ENCODE measurements around the gene DNM3.
"Not testable (repeated sequence)": the region's sequence is repeated elsewhere in the genome, so short reads cannot be mapped to it uniquely, and the experiment has no call there.

DNM3 gene

DNA sequence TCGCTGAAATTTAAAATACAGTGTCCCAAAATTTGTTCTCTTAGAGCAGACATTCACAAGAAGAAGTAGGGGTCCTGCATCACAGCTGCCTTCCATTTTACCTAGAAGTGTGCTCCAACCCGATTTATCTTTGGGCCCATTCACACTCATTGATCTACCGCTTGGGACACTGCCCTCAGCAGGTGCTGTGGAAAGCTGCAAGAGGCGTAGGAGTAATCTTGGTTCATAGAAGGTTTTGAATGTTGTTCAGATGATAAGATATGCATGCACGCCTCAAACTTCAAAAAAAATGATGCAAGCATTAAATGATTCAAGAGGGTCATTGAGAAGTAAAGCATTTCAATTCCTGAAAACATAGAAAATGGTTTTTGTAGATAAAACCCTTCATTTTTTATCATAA lies 560.6 kb downstream of the DNM3 start:
- no peak for DNase-seq

DNA sequence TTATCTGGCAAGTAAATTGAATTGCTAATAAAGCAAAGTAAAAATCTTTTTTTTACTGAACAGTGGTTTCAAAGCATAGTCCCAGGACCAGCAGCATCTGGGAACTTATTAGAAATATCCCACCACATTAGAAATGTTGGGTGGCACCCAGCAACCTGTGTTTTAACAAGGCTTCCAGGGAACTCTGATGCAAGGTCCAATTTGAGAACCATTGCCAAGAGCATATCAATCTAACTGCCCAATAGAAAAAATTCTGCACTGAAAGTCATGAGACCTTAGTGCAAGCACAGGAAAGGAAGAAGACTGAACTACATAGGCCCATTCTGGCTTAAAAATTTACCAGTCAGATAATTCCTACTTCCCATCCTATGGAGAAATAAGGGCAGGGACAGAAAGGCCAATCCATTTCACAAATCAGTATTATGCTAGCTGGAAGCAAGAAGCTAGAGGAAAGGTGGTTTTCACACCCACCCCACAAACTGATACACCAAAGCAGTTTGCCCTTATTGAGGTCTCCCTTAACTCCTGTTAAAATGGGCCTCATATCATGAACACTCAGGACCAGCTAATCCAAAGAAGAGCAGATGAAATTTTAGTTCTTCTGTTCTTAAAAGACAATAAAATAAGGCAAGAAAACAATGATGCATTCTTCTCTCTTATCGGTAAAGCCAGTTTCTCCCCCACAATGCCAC lies 561.7 kb downstream of the DNM3 start:
- no peak for DNase-seq

DNA sequence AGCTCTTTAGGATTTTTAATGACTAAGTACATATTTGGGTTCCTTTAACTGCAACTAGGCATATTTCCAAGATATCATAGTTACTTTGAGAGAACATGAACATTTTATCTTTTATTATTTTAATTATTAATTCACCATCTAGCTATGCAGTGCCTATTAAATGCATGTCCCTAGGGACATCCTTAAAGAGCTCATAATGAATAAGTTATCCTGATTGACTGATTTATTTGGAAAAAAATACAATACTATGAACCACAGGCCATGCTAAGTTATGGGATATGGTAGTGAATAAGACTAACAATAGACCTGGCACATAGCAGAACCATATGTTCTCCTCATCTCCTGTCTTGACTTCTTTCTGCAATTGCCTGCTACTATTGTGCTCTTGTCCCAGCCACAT lies 562.8 kb downstream of the DNM3 start:
- DNase-seq: peak; percentile 73

DNA sequence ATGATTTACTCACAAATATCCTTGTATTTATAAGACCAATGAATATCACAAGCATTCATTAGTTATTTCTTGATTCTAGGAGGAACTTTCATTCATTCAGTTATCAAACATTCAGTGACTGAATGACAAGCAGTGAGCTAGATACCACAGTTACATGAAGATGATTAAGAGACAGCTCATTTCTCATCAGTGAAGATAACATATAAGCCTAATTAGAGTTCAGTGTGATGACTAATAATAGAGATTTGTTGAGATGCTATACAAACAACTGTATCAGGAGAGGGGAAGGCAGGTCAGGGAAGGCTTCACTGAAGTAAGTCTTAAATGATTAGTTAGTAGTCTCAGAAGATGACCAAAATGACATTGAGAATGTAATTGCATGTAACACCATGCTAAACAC lies 564.6 kb downstream of the DNM3 start:
- no peak for DNase-seq

DNA sequence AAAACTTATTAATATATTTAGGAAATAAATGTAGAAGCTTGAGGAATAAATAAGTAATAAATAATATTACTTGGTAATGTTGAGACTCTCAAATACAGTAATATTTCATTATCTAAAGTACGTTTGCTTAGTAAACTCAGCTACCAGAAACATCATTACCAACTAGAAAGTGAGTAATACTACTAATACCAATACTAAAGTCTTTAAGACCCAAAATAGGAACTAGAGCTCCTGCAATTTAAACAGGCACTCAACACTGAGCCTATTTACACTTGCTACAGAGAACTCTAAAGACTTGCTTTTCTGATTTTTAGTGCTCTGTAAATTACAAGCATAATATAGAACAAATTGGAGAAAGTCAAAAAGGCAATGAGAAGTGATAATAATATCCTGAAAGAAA lies 565.7 kb downstream of the DNM3 start:
- no peak for DNase-seq

DNA sequence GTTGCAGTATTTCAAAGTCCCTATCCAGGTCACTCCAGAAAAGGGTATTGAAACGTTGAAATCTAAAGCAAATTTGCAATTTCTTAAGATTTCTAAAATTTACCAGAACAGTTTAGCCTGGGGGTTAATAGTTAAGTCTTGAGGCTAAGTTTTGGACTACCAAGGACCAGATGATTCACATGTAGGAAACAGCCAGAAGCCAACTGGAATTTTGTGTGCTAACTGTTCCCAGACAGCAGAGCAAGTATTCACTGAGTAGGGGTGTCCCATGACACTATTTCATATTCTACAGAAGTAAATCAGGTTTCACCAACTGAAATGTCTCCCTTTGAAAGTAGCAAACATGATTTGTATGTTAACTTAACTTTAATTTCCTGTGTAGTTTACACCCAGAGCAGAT lies 567.7 kb downstream of the DNM3 start:
- peak; percentile 50 for DNase-seq

DNA sequence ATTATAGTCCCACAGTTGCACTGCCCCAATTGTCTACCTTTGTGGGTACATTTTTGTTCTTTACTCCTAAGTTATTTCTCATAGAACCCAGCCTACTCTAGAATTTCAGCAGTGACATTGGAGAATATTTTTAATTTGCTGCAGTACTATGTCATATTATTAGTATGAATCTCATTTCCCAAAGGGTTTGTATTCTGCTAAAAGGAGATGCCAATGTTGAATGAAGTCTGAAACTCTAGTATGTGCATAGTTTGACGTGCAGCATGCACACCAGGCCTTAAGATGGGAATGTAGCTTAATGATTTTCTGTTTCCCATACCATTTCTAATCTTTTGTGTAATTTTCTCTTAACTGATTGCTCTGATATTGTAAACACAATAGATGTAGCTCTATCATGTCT lies 568.7 kb downstream of the DNM3 start:
- no peak for DNase-seq

DNA sequence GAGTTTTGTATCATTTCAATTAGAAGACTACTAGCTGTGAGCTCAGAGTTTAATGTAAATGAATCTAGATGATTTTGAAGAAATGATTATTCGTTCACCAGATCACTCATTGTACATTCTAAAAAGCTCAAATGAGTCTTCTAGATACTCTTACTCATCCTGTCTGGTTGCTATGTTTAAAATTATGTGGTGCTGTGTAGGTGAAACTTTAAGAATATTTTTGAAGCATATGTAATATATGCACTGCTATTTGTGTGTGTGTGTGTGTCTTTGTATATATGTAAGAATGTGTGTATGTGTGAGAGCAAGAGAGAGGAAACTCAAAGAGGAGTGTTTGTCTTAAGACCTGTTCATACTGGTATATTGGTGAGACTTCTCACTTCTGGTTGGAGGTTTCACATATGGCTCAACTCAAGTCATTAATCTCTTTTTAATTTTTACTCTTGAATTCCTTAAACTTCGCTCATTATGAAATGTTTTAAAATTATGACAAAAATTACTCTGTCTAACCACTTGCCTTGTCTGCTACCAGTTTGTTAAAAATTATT lies 570.6 kb downstream of the DNM3 start:
- DNase-seq: no peak

DNA sequence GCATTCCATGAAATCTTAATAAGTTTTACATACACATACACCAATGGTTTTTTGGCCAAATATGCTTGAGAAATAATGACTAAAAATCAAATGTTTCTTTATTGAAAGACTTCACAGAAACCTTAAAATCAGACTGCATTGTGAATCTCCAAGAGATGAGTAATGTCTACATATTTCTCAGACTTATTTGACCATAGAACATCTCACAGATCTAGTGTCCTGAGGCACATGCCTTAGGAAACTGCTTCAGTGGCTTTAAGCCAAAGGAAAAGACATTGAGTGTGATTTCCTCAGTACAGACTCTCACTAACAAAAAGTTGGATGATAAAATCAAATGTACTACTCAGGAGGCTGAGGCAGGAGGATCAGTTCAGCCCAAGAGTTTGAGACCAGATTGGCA lies 573.0 kb downstream of the DNM3 start:
- peak; percentile 69 for DNase-seq

DNA sequence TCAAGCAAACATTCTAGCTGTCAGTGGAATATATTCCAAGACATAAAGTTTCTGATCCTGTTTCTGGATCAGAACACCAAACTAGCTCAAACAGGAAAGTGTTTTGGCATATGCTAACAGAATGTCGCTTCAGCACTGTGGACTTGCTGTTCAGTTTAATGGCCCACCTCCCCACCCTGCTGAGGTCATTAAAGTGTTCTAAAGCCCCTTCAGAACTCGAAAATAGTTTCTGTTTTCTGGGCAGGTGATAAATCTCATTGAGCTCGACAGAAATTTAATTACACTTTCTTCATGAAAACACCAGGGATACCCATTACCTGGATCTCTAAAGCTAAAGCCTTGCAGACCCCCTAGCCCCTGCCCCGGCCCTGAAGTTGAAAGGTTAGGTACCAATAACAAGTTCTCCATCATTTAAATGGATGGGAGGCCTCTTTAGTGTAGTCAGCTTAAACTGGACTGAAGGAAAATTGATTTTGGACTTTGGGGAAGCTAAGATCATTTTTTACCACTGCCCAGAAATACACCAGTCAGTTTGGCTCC lies 575.3 kb downstream of the DNM3 start:
- DNase-seq: no peak

DNA sequence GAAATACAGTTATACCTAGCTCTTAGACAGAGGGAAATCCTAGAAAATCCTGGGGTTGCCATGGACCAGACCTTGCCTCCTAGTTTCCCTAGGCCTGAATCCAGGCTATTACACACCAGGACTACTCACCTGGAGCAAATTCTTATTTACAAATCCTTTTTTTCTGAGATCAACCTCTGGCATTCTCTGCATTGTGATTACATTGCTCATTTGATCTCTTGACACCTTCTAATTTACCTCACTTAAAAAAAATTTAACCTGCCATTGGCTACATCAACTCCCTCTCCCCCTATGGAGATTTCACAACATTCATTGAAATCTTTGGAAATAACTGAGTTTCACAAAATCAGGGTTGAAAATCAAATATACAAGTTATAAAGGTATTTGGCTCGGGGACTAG lies 576.3 kb downstream of the DNM3 start:
- DNase-seq: no peak

DNA sequence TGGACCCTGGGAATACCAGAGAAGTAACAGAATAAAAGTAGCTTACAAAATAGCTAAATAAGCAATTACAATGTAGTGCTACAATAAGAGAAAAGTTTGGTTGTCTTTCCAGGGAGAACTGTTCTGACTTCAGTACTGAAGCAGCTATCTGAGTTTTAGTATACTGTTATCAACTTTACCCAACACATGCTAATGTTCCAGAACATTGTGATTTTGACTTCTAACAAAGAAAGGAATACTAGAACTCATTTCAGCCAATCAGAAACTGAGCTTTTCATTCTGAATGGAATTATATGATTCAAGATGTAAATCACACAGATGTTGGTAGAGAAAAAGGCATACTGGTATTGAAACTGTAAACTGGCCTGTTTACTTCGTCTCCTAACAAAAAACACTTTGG lies 579.1 kb downstream of the DNM3 start, which contains the start of gene C1orf105:
Gene C1orf105 (plus strand): TSS at position 301 of the 400 bp plus-strand sequence. CDS start 201 bp downstream, outside the sequence.
- no peak for DNase-seq

DNA sequence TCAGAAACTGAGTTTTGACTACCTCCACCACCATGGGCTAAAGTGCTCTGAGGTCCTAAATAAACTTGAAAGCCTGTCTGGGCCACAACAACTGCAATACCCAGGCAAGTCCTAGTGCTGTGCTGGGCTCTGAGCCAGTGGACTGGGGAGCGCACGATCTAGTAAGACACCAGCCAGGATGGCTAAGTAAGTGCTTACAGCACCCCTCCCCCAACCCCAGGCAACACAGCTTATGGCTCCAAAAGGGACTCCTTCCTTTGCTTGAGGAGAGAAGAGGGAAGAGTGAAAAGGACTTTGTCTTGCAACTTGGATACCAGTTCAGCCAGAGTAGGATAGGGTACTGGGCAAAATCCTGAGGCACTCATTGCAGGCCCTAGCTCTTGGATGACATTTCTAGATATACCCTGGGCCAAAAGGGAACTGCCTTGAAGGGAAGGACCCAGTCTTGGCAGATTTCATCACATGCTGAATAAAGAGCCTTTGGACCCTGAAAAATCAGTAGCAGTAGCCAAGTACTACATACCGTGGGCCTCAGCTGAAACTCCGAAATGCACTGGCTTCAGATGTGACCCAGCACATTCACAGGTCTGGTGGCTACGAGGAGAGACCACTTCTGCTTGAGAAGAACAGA lies 580.8 kb downstream of the DNM3 start:
- DNase-seq: no peak

DNA sequence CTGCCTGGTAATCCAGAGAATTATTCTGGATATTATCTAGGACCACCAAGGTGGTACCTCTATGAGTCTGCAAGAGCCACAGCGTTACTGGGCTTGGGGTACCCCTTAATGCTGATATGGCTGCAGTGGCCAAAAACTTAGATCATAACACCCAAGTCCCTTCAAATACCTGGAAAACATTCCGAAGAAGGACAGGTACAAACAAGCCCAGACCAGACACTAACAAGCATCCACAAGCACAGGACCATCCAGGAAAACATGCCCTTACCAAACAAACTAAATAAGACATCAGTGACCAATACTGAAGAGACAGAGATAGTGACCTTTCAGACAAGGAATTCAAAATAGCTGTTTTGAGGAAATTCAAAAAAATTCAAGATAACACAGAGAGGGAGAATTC lies 582.0 kb downstream of the DNM3 start:
- no peak for DNase-seq

DNA sequence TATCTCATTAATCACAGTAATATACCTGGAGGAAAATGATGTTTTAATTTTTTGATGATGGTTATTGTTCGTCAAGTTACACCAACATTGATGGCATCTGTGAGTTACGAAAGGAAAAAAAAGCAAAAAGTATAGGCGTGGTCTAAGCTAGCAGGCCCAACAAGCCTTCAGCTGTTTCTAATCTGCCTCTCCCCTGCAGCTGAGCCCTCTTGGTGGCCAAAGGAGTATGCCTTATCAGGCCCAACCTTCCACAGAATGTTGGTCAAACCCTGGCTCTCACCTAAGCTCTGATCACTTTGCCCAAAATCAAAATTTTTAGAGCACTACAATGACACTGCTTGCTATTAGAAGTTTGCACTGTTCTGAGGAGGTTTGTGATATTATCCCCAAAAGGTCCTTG lies 584.0 kb downstream of the DNM3 start:
- DNase-seq: no peak

DNA sequence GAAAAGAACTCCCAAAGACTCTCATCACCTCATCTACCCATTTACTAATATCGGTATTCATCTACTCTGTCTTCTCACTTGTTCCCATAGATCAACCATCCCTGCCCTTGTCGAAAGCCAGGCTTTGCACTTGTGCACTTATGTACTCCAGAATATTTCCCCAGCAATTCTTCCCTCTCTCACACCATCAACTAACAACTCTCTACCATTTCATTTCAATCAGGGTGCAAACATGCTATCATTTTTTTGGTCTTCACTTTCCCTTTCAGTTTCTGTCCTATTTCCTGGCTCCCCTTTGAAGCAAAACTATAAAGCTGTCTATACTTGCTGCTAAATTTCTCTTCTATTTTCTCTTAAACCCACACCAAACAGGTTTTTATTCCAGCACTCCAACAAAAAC lies 585.9 kb downstream of the DNM3 start:
- no peak for DNase-seq

DNA sequence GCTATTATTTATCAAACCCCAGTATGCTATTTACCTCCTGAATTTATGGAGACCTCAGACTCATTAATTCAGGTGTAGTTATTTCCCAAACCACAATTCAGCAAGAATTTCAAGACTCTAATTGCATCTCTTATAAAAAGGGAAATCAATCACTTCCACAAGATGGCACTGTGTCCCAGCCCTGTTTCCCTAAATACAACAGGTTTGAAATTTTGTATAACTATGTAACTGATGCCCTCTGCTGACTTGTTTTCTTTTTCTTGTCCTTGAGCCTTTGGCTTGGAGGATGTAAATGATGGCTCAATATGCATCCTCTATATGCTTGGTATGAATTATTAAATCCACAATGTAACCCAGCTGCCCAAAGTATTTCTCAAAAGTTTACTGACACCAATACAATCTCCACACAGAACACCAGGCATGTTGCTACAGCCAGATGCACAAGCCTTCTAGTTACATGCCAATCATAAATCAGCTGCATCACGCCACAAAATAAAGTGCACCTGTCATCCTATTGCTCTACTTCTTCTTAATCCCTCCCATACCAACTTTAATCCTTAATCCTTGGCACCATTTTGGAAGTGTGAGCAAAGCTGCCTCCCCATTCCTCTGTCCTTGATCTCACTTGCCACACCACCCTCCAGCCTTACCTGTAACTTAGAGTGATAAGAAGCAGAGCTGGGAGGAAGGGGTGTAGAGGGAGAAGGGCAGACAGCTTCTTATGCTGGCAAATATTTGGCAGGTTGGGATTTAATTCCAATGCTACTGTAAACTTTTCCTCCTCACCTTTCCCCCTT lies 588.2 kb downstream of the DNM3 start:
- peak; percentile 71 for DNase-seq

DNA sequence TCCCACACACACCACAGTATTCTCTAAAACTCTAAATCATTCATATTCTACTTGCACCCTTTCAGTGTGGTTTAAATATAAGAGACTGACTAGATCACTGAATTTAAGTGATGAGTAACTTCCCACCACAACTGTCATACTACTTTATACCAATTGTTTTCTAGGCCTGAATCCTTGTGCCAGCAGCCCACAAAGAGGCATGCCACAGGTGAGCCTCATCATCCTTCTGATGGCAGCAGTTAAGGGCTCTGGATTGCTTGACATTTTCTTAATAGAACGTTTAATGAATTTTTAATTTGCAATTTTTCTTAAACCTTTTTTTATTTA lies 588.8 kb downstream of the DNM3 start:
- no peak for DNase-seq

DNA sequence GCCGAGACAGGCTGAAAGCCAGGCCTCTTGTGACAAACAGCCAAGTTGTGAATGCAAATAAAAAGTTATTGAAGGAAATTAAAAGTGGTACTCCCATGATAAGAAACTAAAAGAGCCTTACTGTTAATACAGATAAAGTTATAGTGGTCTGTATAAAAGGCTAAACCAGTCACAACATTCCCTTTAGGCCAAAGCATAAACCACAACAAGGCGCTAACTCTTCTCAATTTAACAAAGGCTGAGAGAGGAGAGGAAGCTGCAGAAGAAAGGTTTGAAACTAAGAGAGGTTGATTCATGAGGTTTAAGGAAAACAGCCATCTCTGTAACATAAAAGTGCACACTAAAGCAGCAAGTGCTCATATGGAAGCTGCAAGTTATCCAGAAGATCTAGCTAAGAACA lies 589.9 kb downstream of the DNM3 start:
- DNase-seq: no peak

DNA sequence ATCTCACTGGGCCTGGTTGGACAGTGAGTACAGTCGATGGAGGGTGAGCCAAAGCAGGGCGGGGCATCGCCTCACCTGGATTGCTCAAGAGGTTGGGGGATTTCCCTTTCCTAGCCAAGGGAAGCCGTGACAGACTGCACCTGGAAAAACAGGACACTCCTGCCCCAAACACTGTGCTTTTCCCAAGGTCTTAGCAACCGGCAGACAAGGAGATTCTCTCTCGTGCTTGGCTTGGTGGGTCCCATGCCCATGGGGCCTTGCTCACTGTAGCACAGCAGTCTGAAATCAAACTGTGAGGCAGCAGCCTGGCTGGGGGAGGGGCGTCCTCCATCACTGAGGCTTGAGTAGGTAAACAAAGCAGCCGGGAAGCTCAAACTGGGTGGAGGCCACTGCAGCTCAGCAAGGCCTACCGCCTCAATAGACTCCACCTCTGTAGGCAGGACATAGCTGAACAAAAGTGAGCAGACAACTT lies 590.5 kb downstream of the DNM3 start:
- DNase-seq: no peak

DNA sequence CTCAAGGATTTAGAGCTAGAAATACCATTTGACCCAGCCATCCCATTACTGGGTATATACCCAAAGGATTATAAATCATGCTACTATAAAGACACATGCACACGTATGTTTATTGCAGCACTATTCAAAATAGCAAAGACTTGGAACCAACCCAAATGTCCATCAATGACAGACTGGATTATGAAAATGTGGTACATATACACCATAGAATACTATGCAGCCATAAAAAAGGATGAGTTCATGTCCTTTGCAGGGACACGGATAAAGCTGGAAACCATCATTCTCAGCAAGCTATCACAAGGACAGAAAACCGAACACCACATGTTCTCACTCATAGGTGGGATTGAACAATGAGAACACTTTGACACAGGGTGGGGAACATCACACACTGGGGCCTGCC lies 595.9 kb downstream of the DNM3 start:
- DNase-seq: not testable (repeated sequence)

DNA sequence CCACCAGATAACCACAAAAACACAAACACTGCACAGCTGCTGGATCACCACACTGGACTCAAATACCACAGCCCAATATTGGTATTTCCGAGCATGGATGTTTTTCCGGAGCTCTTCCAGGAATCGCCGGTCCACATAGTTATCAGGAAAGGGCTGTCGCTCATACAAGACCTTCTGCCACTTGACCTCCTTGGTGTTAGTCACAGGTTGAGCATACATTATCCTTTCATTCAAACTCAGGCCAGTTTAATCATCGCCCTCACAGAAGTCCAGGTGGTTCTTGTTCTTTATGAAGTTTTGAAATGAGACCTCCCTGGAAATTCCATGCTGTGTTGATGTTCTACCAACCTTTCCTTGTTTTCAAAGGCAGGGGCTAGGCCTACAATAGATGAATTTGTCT lies 601.1 kb downstream of the DNM3 start:
- DNase-seq: no peak

DNA sequence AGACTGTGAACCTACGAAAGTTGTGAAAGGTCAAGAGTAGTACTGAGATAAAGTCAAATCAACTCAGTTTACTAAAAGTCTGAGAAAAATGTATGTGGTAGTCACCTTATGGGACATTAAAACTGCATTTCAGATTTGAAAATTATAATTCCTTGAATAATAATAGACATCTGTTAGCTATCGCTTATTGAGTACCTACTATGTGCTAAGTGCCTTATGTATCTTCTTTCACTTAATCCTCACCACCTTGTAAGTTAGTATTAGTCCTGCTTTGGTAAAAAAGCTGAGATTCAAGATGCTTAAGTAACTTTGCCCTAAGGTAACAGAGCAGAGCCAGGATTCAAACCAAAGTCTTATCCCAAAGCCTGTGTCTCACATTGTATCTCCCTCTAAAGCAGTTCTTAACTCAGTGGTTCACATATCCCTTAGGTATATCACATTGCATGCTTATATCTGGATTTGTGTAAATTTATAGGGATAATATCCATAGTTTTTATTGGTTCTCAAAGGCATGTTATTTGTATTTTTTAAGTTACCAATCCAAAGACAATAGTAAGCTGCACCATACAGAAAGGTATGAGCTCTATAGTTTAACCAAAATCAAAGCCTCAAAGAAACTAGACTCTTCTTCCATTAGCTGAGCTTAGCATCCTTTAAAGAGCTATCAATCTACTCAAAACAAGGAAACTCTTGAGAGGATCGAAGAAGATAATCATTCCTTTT lies 601.7 kb downstream of the DNM3 start:
- DNase-seq: no peak
